Right atrium auricular region (tissue), 2 donors: Measurements from ENCODE around the gene MOSPD3. TPM values are rescaled to one million over a fixed set of nuclear protein-coding genes. Genes with fewer than 3 reads are reported as not detected.

Experiments
- DNase-seq: peaks from one replicate; pipeline ENCODE4 v3.0.0-alpha.2; 2019; ENCODE audit warnings: low spot score
- H3K27ac ChIP-seq, 2 donors: fragments of 200-600 bp; sonication (generic); 1 replicate in 1 of 2; 2 replicates in 1 of 2; pipeline ENCODE4 v1.5.1; 2016 to 2019
- H3K27me3 ChIP-seq, 2 donors: fragments of 200-600 bp; sonication (generic); one replicate each; pipeline versions ENCODE4 v1.5.1 to v1.6.0; 2017 to 2019
- H3K36me3 ChIP-seq: fragments of 200-600 bp; sonication (generic); one replicate; pipeline ENCODE4 v1.5.1; 2016
- H3K4me1 ChIP-seq, 2 donors: fragments of 200-600 bp; sonication (generic); one replicate each; pipeline versions ENCODE4 v1.5.1 to v1.6.0; 2017 to 2019
- H3K4me3 ChIP-seq, 2 donors: fragments of 200-600 bp; sonication (generic); 1 replicate in 1 of 2; 2 replicates in 1 of 2; pipeline ENCODE4 v1.5.1; 2017 to 2019; ENCODE audit warnings: mild to moderate bottlenecking in 1 of 2, moderate library complexity in 1 of 2
- H3K9me3 ChIP-seq, 2 donors: fragments of 200-600 bp; sonication (generic); one replicate each; pipeline ENCODE4 v1.5.1; 2019
- CTCF ChIP-seq, 2 donors: fragments of 200-600 bp; sonication (generic); IDR thresholded peaks; one replicate each; pipeline ENCODE4 v1.5.1; 2019; ENCODE audit warnings: antibody characterized with exemption in 2 of 2
- total RNA-seq, 2 donors: library from RNA; depleted of rRNA; stranded (reverse); fragments of >200 nt; gene quantifications; one replicate each; pipeline ENCODE4 v1.1.0, GENCODE V29; 2016

The MOSPD3 gene
- total RNA-seq, 2 donors from 2014 or later, result 11.8 to 13.5 TPM

GRCh38 chr7:100623951-100624824 lies 11.8 kb downstream of the MOSPD3 start:
- Histone ChIP-seq H3K4me3 (no peak overlapping the region), H3K27ac (no peak overlapping the region), H3K36me3 (no peaks in the 10 kb centered on the region), H3K9me3 (no peaks in the 10 kb centered on the region), H3K27me3 (no peaks in the 10 kb centered on the region), H3K4me1 (peaks cover 0 to 9% of the 10 kb centered on the region in 2 donors)
- DNase-seq, result no peak
- no peak for TF ChIP-seq CTCF (IDR thresholded peaks at IDR 0.05)

DNA sequence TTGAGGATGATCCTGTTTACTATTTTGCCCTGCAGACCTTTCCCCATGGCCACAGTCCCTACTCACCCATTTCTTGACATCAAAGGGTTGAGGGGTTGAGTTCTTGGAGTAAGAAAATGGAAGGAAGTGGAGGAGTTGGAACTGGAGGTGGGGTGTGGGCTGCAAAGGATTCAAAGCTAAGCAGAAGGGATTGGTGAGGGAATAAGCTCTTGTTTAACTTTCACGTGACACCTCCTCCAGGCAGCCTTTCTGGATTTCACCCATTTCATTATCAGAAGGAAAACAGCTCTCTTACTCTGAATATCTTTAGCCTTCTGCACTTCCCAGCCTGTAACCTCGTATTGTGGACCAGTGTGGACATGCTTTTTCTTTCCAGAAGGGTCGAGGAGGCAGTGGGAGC lies 13.7 kb downstream of the MOSPD3 start:
- Histone ChIP-seq H3K9me3 (no peaks in the 10 kb centered on the region), H3K27me3 (no peaks in the 10 kb centered on the region), H3K27ac (no peak overlapping the region), H3K36me3 (no peaks in the 10 kb centered on the region), H3K4me1 (peaks cover 0 to 9% of the 10 kb centered on the region in 2 donors), H3K4me3 (peak overlapping the region in 1 of 2 donors; percentile 34)
- TF ChIP-seq CTCF (IDR thresholded peaks at IDR 0.05), result no peak
- DNase-seq, result no peak

DNA sequence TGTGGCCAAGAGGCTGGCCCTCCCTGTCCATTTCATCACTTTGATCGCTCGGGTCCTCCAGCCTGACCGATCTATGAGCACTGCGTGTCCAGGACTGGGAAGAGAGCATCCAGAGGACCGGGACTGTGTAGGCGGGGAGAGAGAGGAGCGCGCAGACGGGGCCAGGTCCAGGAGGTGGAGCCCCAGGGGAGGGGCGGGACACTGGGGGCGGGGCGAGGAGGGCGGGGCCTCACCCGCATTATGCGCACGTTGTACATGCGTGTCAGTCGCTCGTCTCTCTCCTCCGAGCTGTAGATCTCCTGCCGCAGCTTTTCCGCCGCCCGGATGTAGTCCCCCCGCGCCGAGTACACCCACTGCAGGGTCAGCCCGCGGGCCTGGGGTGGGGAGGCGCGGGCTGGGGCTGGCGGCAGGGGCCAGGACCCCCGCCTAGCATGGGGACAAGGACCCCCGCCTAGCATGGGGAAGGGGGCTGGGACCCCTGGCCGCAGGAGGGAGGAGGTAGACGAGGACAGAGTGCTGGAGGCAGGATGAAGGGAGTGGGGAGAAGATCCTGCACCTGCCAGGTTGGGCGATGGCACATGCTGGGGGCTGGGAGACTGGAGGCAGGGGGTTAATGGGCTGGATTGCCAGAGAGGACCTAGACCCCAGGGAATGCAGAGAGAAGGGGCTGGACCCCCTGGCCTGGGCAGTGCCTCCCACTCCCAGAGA lies 14.3 kb downstream of the MOSPD3 start:
- no peak for TF ChIP-seq CTCF (IDR thresholded peaks at IDR 0.05)
- peak overlapping the region; percentile 20 to 34 for H3K4me3 ChIP-seq
- no peak overlapping the region for H3K27ac ChIP-seq
- H3K4me1 ChIP-seq, result peaks cover 0 to 9% of the 10 kb centered on the region in 2 donors
- H3K9me3 ChIP-seq, result no peaks in the 10 kb centered on the region
- H3K27me3 ChIP-seq, result no peaks in the 10 kb centered on the region
- peak; percentile 83 for DNase-seq
- H3K36me3 ChIP-seq, result no peaks in the 10 kb centered on the region

- Histone ChIP-seq H3K9me3 (no peaks in the 10 kb centered on the region), H3K27me3 (no peaks in the 10 kb centered on the region), H3K4me3 (no peak overlapping the region), H3K27ac (no peak overlapping the region), H3K4me1 (peaks cover 0 to 9% of the 10 kb centered on the region in 2 donors), H3K36me3 (no peaks in the 10 kb centered on the region)
- no peak for DNase-seq
- TF ChIP-seq CTCF (IDR thresholded peaks at IDR 0.05), result no peak
Observed at GRCh38 chr7:100627238-100627549, 14.9 kb downstream of the MOSPD3 start.

- H3K4me1 ChIP-seq, result peaks cover 0 to 17% of the 10 kb centered on the region in 2 donors
- no peak overlapping the region for H3K27ac ChIP-seq
- no peaks in the 10 kb centered on the region for H3K27me3 ChIP-seq
- H3K9me3 ChIP-seq, result no peaks in the 10 kb centered on the region
- no peak for DNase-seq
- no peak overlapping the region for H3K4me3 ChIP-seq
- no peak for TF ChIP-seq CTCF (IDR thresholded peaks at IDR 0.05)
- no peaks in the 10 kb centered on the region for H3K36me3 ChIP-seq
Observed at GRCh38 chr7:100629117-100629716, 16.9 kb downstream of the MOSPD3 start.
